ENCODE measurements around the gene ACOXL. TPM values are rescaled to one million over a fixed set of nuclear protein-coding genes. Genes with fewer than 3 reads are reported as not detected.

ACOXL gene
- total RNA-seq, 1 donor from 2014 or later, result not detected

DNA sequence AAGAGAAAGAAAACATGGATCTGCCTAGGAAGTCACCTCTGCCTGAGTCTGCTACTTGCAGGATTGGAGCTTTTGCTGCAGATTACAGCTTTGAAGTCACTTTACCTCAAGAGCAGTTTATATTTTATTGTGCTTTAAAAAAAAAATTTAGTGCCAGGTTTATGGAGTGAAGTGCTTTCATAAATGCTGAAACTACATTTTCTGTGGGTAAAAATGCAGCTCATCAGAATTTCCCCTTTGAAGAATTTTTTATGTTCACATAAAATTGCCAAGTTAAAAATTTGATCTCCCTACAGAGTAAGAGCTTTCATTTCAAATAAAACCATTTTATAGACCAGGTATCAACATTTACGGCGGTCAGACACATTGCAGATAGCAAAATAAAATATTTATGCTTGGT, 413.6 kb downstream of the ACOXL start:
- Histone ChIP-seq H3K9ac (ENCODE audit: low read depth in 1 of 3, low read length in 3 of 3) (no peak overlapping the region), H3K27ac (ENCODE audit: low read depth, low read length) (no peak overlapping the region), H3K27me3 (ENCODE audit: control insufficient read depth in 3 of 3, insufficient read depth in 3 of 3, low read length in 3 of 3) (no peaks in the 10 kb centered on the region), H3K4me1 (ENCODE audit: control insufficient read depth in 3 of 3, insufficient read depth in 3 of 3, low read length in 3 of 3) (peaks cover 4 to 7% (median 6%) of the 10 kb centered on the region in 3 donors), H3K36me3 (ENCODE audit: control insufficient read depth in 3 of 3, insufficient read depth in 3 of 3, low read length in 3 of 3) (peaks cover 0 to 11% (median 4%) of the 10 kb centered on the region in 3 donors), H3K9me3 (ENCODE audit: control insufficient read depth in 3 of 3, low read length in 3 of 3) (no peaks in the 10 kb centered on the region), H3K4me3 (ENCODE audit: low read length in 3 of 3) (no peak overlapping the region)

DNA sequence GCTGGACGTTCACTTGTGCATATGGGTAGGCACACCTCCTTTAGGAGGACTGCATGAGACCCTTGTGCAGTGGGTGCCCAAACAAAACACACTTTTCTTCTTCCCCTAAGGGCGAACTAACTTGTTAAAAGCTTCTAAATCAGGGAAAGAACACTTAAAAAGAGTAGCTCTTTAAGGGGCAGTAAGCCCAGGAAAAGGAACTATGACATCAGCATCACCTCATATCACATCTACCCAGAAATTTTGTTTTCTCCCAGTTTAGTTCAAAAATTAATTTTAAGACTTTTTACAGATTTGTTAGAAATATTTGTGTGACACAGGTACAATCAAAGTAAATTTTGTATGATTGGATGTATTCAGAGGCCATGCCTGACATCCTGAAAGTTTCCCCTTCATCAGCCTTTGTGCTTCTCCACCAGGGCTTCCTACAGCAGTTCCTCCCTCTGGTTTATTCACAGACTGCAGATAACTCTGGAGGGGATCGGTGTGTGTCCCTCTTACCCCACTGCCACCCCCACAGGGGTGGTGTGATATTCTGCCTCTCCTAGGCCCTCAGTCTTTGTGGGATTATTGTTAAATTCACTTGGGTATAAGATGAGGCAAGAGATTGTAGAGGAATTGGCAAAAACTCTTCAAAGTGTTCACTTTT, 416.0 kb downstream of the ACOXL start:
- Histone ChIP-seq H3K36me3 (ENCODE audit: control insufficient read depth in 3 of 3, insufficient read depth in 3 of 3, low read length in 3 of 3) (peaks cover 5 to 17% (median 16%) of the 10 kb centered on the region in 3 donors), H3K4me1 (ENCODE audit: control insufficient read depth in 3 of 3, insufficient read depth in 3 of 3, low read length in 3 of 3) (peaks cover 2 to 3% (median 2%) of the 10 kb centered on the region in 3 donors), H3K9me3 (ENCODE audit: control insufficient read depth in 3 of 3, low read length in 3 of 3) (no peaks in the 10 kb centered on the region), H3K4me3 (ENCODE audit: low read length in 3 of 3) (no peak overlapping the region), H3K9ac (ENCODE audit: low read depth in 1 of 3, low read length in 3 of 3) (no peak overlapping the region), H3K27me3 (ENCODE audit: control insufficient read depth in 3 of 3, insufficient read depth in 3 of 3, low read length in 3 of 3) (no peaks in the 10 kb centered on the region), H3K27ac (ENCODE audit: low read depth, low read length) (peak overlapping the region; percentile 43)

DNA sequence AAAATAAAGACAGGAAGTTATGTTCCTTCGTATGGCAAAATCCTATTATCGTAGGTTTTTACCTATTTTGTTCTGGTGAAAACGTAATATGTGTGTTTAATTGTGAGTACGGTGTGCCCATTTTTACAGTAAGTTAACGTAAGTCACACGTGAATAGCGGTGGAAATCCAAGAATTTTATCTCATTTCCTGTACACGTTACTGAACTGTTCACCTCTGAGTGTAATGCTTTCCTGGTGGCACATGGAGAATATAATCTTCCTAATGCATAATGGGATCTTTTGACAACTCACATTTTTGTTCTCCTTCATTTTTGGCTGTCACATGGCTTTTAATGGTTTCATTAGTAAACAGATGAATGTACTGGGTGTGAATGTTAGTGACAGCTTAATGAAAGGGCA, 416.6 kb downstream of the ACOXL start:
- Histone ChIP-seq H3K4me3 (ENCODE audit: low read length in 3 of 3) (no peak overlapping the region), H3K27ac (ENCODE audit: low read depth, low read length) (peak overlapping the region; percentile 43), H3K9me3 (ENCODE audit: control insufficient read depth in 3 of 3, low read length in 3 of 3) (no peaks in the 10 kb centered on the region)

DNA sequence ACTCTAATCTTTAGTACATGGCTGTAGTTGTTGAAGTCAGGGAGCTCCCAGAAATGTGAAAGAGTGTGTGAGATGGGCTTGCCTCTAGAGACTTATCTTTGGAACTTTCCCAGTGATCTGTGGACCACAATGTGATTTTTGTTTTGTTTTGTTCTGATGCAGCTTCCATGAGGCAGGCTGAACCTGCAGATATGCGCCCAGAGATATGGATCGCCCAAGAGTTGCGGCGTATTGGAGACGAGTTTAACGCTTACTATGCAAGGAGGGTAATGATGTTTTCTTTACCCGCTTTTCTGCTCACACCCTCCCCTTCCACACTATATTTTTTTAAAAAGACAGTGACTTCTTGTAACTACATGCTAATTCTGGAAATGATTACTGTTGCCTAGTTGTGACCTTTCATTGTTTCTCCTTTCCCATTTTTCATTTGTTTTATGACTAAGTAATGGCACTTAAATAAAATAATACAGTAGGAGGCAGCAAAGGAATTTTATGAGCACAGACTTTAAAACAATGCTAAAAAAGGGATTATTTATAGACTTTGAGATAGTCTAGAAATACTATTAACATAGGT, 417.6 kb downstream of the ACOXL start:
- H3K4me3 ChIP-seq (ENCODE audit: low read length in 3 of 3), result no peak overlapping the region
- H3K9me3 ChIP-seq (ENCODE audit: control insufficient read depth in 3 of 3, low read length in 3 of 3), result no peaks in the 10 kb centered on the region
- no peaks in the 10 kb centered on the region for H3K4me1 ChIP-seq (ENCODE audit: control insufficient read depth in 3 of 3, insufficient read depth in 3 of 3, low read length in 3 of 3)
- H3K27me3 ChIP-seq (ENCODE audit: control insufficient read depth in 3 of 3, insufficient read depth in 3 of 3, low read length in 3 of 3), result no peaks in the 10 kb centered on the region
- peaks cover 5 to 23% (median 23%) of the 10 kb centered on the region in 3 donors for H3K36me3 ChIP-seq (ENCODE audit: control insufficient read depth in 3 of 3, insufficient read depth in 3 of 3, low read length in 3 of 3)
- no peak overlapping the region for H3K27ac ChIP-seq (ENCODE audit: low read depth, low read length)
- no peak overlapping the region for H3K9ac ChIP-seq (ENCODE audit: low read depth in 1 of 3, low read length in 3 of 3)

More for the DNA sequence above, 416.6 kb downstream of the ACOXL start:
- H3K27me3 ChIP-seq (ENCODE audit: control insufficient read depth in 3 of 3, insufficient read depth in 3 of 3, low read length in 3 of 3), result no peaks in the 10 kb centered on the region
- H3K9ac ChIP-seq (ENCODE audit: low read depth in 1 of 3, low read length in 3 of 3), result no peak overlapping the region
- no peaks in the 10 kb centered on the region for H3K4me1 ChIP-seq (ENCODE audit: control insufficient read depth in 3 of 3, insufficient read depth in 3 of 3, low read length in 3 of 3)
- H3K36me3 ChIP-seq (ENCODE audit: control insufficient read depth in 3 of 3, insufficient read depth in 3 of 3, low read length in 3 of 3), result peaks cover 5 to 23% (median 18%) of the 10 kb centered on the region in 3 donors

DNA sequence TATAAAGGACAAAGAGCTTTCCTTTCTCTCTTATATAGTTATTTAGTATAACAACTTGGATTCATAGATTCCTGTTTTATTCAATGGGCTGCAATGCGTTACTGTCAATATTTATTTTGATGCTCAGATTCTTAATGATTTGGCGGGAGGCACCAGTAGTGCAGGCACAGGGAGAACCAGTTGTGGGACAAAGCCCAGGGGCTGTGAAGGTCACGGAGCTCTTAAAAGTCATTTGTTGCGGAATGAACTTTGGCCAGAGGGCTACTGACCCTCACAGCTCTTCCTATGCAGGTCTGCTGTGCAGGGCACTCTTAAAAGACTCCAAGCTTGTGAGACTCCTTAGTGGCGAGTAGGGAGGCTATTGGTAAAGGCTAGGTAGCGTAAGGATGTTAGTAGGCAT, 422.4 kb downstream of the ACOXL start:
- Histone ChIP-seq H3K36me3 (ENCODE audit: control insufficient read depth in 3 of 3, insufficient read depth in 3 of 3, low read length in 3 of 3) (peaks cover 5 to 33% (median 23%) of the 10 kb centered on the region in 3 donors), H3K9ac (ENCODE audit: low read depth in 1 of 3, low read length in 3 of 3) (no peak overlapping the region), H3K9me3 (ENCODE audit: control insufficient read depth in 3 of 3, low read length in 3 of 3) (no peaks in the 10 kb centered on the region), H3K27me3 (ENCODE audit: control insufficient read depth in 3 of 3, insufficient read depth in 3 of 3, low read length in 3 of 3) (no peaks in the 10 kb centered on the region), H3K4me3 (ENCODE audit: low read length in 3 of 3) (no peak overlapping the region), H3K27ac (ENCODE audit: low read depth, low read length) (no peak overlapping the region), H3K4me1 (ENCODE audit: control insufficient read depth in 3 of 3, insufficient read depth in 3 of 3, low read length in 3 of 3) (peaks cover 10 to 12% (median 11%) of the 10 kb centered on the region in 3 donors)

DNA sequence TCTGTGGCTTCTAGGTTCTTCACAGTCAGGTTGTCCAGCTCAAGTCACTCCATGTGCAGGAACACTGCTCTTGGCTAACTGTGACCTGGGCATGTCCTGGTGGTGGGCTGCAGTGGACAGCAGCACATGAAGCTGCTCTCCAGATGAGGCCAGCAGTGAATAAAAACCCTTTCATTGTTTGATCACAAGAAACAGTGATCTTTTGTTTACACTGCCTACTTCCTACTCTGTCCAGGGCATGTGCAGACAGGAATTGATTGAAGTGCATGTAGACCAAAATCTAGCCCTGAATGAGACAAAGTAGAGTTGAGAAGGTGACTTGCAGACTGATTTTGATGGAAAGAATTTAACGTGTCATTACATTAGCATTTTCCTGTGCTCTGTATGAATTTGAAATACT, 423.2 kb downstream of the ACOXL start:
- H3K36me3 ChIP-seq (ENCODE audit: control insufficient read depth in 3 of 3, insufficient read depth in 3 of 3, low read length in 3 of 3), result peaks cover 5 to 25% (median 19%) of the 10 kb centered on the region in 3 donors
- peaks cover 17 to 21% (median 19%) of the 10 kb centered on the region in 3 donors for H3K4me1 ChIP-seq (ENCODE audit: control insufficient read depth in 3 of 3, insufficient read depth in 3 of 3, low read length in 3 of 3)
- H3K4me3 ChIP-seq (ENCODE audit: low read length in 3 of 3), result no peak overlapping the region

DNA sequence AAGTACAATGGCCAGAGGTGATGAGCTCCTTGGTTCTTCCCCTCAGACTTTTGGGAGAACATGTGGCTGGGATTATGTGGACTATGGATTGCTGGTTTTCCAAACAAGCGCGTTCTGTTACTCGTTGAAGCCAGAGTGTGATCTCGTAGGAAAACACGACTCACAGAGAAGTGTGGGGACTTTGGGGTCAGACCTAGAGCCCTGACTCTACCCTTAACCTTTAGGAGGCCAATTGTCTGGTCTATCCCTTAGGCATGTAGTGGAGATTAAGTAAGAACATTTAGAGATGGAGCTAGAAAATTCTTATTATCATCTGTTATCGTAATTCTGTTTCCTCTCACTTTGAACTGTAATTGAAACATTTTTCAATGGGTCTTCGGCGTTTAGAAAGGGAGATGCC, 424.2 kb downstream of the ACOXL start:
- no peaks in the 10 kb centered on the region for H3K27me3 ChIP-seq (ENCODE audit: control insufficient read depth in 3 of 3, insufficient read depth in 3 of 3, low read length in 3 of 3)
- peaks cover 5 to 25% (median 19%) of the 10 kb centered on the region in 3 donors for H3K36me3 ChIP-seq (ENCODE audit: control insufficient read depth in 3 of 3, insufficient read depth in 3 of 3, low read length in 3 of 3)
- H3K9ac ChIP-seq (ENCODE audit: low read depth in 1 of 3, low read length in 3 of 3), result no peak overlapping the region
- no peak overlapping the region for H3K4me3 ChIP-seq (ENCODE audit: low read length in 3 of 3)
- H3K27ac ChIP-seq (ENCODE audit: low read depth, low read length), result no peak overlapping the region
- H3K9me3 ChIP-seq (ENCODE audit: control insufficient read depth in 3 of 3, low read length in 3 of 3), result no peaks in the 10 kb centered on the region
- H3K4me1 ChIP-seq (ENCODE audit: control insufficient read depth in 3 of 3, insufficient read depth in 3 of 3, low read length in 3 of 3), result peaks cover 26 to 30% (median 28%) of the 10 kb centered on the region in 3 donors

More for the DNA sequence above, 423.2 kb downstream of the ACOXL start:
- no peak overlapping the region for H3K27ac ChIP-seq (ENCODE audit: low read depth, low read length)
- H3K9ac ChIP-seq (ENCODE audit: low read depth in 1 of 3, low read length in 3 of 3), result no peak overlapping the region
- no peaks in the 10 kb centered on the region for H3K27me3 ChIP-seq (ENCODE audit: control insufficient read depth in 3 of 3, insufficient read depth in 3 of 3, low read length in 3 of 3)
- no peaks in the 10 kb centered on the region for H3K9me3 ChIP-seq (ENCODE audit: control insufficient read depth in 3 of 3, low read length in 3 of 3)

DNA sequence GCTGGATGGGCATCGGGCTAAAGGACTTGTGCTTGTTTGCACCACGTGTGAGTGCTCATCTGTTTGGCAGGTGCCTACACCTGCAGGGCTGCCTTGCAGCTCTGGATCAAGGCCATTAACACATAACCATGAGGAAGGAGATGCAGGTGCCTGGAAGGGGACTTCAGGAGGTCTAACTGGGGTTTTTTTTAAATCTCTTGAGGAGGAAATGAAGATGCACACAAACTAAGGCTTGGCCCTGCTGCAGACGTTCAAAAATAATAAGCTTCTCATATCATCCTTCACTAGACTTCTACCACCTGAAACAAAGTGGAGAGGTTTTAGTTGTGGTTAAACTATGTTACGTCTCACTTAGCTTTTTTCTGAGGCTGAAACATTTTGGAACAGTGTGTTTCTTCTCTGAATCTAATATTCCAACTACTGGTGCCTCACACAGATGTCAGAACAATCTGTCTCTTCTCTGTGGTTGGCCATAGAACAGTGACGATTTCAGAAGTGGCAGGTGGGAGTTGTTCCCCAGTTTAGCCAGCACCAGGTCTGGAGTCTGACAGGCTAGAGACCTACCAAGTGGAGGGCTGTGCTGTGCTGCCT, 424.8 kb downstream of the ACOXL start:
- peaks cover 30 to 35% (median 32%) of the 10 kb centered on the region in 3 donors for H3K4me1 ChIP-seq (ENCODE audit: control insufficient read depth in 3 of 3, insufficient read depth in 3 of 3, low read length in 3 of 3)
- no peak overlapping the region for H3K27ac ChIP-seq (ENCODE audit: low read depth, low read length)
- H3K36me3 ChIP-seq (ENCODE audit: control insufficient read depth in 3 of 3, insufficient read depth in 3 of 3, low read length in 3 of 3), result peaks cover 2 to 20% (median 12%) of the 10 kb centered on the region in 3 donors
- H3K9ac ChIP-seq (ENCODE audit: low read depth in 1 of 3, low read length in 3 of 3), result no peak overlapping the region
- H3K9me3 ChIP-seq (ENCODE audit: control insufficient read depth in 3 of 3, low read length in 3 of 3), result no peaks in the 10 kb centered on the region
- H3K27me3 ChIP-seq (ENCODE audit: control insufficient read depth in 3 of 3, insufficient read depth in 3 of 3, low read length in 3 of 3), result no peaks in the 10 kb centered on the region
- H3K4me3 ChIP-seq (ENCODE audit: low read length in 3 of 3), result no peak overlapping the region

DNA sequence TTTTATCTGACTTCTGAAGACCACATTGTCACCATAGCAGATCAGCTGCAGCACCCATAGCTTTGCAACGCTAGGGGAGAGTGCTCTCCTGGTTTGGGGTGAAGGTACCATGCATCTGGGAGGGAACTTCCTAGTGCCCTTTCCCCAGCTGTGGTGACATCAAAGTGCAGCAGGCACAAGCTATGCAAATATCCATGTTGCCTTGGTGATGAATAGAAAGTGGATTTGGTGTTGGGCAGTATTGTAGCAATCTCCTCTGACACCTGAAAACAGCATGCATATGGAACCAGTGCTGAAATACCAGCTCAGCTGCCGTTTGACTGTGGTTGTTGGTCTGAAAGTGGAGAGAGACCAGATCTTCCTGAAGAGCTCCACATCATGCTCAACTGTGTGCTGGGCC, 425.4 kb downstream of the ACOXL start:
- peaks cover 0 to 18% (median 6%) of the 10 kb centered on the region in 3 donors for H3K36me3 ChIP-seq (ENCODE audit: control insufficient read depth in 3 of 3, insufficient read depth in 3 of 3, low read length in 3 of 3)
- no peak overlapping the region for H3K9ac ChIP-seq (ENCODE audit: low read depth in 1 of 3, low read length in 3 of 3)
- no peak overlapping the region for H3K27ac ChIP-seq (ENCODE audit: low read depth, low read length)
- no peaks in the 10 kb centered on the region for H3K9me3 ChIP-seq (ENCODE audit: control insufficient read depth in 3 of 3, low read length in 3 of 3)
- H3K4me3 ChIP-seq (ENCODE audit: low read length in 3 of 3), result no peak overlapping the region
- peaks cover 30 to 40% (median 37%) of the 10 kb centered on the region in 3 donors for H3K4me1 ChIP-seq (ENCODE audit: control insufficient read depth in 3 of 3, insufficient read depth in 3 of 3, low read length in 3 of 3)
- no peaks in the 10 kb centered on the region for H3K27me3 ChIP-seq (ENCODE audit: control insufficient read depth in 3 of 3, insufficient read depth in 3 of 3, low read length in 3 of 3)

DNA sequence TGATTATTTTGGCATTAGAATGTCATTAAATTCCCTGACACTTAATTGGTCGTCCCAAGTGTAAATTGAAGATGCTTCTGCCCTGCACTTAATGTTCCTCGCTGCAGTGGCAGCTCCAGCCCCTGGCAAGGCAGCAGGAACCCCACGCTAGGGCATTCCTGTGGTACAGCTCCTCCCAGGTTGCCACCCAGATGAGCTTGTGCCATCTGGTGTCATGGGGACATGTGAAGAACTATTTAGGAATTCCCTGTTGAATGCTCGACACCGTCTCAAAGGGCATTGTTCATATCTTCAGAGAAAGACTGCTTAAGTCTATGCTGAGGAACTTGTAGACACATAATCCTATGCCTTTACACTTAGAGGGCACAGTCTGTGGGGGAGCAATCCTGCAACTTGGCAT, 427.3 kb downstream of the ACOXL start:
- Histone ChIP-seq H3K9ac (ENCODE audit: low read depth in 1 of 3, low read length in 3 of 3) (no peak overlapping the region), H3K4me1 (ENCODE audit: control insufficient read depth in 3 of 3, insufficient read depth in 3 of 3, low read length in 3 of 3) (peaks cover 30 to 47% (median 45%) of the 10 kb centered on the region in 3 donors)

More for the DNA sequence above, 427.3 kb downstream of the ACOXL start:
- no peak overlapping the region for H3K4me3 ChIP-seq (ENCODE audit: low read length in 3 of 3)
- H3K27ac ChIP-seq (ENCODE audit: low read depth, low read length), result no peak overlapping the region
- no peaks in the 10 kb centered on the region for H3K9me3 ChIP-seq (ENCODE audit: control insufficient read depth in 3 of 3, low read length in 3 of 3)
- H3K27me3 ChIP-seq (ENCODE audit: control insufficient read depth in 3 of 3, insufficient read depth in 3 of 3, low read length in 3 of 3), result no peaks in the 10 kb centered on the region
- peaks cover 0 to 14% (median 0%) of the 10 kb centered on the region in 3 donors for H3K36me3 ChIP-seq (ENCODE audit: control insufficient read depth in 3 of 3, insufficient read depth in 3 of 3, low read length in 3 of 3)
